Ovary (tissue), 3 donors: Measurements from ENCODE around the gene ZDHHC17.

ENCODE experiments used
- EP300 ChIP-seq: sonication (generic); formaldehyde crosslinking; IDR thresholded peaks from one replicate; pipeline ENCODE4 v1.6.1; 2017; ENCODE audit warnings: antibody characterized with exemption
- POLR2A ChIP-seq: fragments of 450-650 bp; IDR thresholded peaks from one replicate; pipeline ENCODE4 v1.6.1; 2017; ENCODE audit warnings: antibody characterized with exemption, mild to moderate bottlenecking, moderate library complexity
- TF ChIP-seq, protein P1 (sequence below), 3 donors: fragments of 450-650 bp in 2 of 3; fragments of 200-600 bp in 1 of 3; IDR thresholded peaks; one replicate each; pipeline versions ENCODE4 v1.5.1 to v1.8.0; 2016 to 2022; ENCODE audit warnings: antibody characterized with exemption in 3 of 3, mild to moderate bottlenecking in 1 of 3
- donor health status: DM: no; HTN: no; CAD: no.

DNA sequence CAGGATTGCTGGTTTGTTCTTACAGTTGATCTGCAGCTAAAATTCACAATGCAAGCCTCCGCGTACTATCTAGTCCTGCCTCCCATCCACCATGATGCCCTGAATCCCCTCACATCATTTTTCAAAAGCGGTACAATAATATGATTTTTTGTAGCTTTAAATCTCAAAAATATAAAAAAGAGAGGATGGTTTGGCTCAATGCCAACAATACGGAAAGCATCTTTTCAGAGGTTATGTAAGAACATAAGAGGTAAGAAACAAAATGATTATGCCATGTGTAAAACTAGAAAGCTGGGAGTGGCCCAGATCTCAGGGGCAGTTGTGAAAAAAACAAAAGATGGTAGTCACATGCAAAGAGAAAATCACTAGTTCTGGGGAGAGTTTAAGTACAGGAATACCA is 24.0 kb upstream of the ZDHHC17 start:
- TF ChIP-seq, protein P1, sequence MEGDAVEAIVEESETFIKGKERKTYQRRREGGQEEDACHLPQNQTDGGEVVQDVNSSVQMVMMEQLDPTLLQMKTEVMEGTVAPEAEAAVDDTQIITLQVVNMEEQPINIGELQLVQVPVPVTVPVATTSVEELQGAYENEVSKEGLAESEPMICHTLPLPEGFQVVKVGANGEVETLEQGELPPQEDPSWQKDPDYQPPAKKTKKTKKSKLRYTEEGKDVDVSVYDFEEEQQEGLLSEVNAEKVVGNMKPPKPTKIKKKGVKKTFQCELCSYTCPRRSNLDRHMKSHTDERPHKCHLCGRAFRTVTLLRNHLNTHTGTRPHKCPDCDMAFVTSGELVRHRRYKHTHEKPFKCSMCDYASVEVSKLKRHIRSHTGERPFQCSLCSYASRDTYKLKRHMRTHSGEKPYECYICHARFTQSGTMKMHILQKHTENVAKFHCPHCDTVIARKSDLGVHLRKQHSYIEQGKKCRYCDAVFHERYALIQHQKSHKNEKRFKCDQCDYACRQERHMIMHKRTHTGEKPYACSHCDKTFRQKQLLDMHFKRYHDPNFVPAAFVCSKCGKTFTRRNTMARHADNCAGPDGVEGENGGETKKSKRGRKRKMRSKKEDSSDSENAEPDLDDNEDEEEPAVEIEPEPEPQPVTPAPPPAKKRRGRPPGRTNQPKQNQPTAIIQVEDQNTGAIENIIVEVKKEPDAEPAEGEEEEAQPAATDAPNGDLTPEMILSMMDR (IDR thresholded peaks at IDR 0.05), result no peak
- TF ChIP-seq POLR2A (no peak), EP300 (no peak)
